Muscle of arm (tissue), 14 donors: ENCODE measurements around the gene TMPRSS2. TPM values are rescaled to one million over a fixed set of nuclear protein-coding genes. Genes with fewer than 3 reads are reported as not detected.

Experiments used
- DNase-seq: peaks from one replicate; pipeline ENCODE4 v3.0.0-alpha.2; 2013
- long read RNA-seq, 11 donors: transcript quantifications; one replicate each; lab custom pipeline, GENCODE V29; 2026
- polyA plus RNA-seq, 12 donors: library from polyadenylated mRNA; unstranded; fragments of 120-200 nt; gene quantifications; one replicate each; pipeline ENCODE4 v1.2.1, GENCODE V29; 2013; ENCODE audit not compliant: insufficient read length in 12 of 12

Gene TMPRSS2
- 10 to 100 TPM in 1 of 12 donors, 1 to 10 TPM in 1, under 1 TPM in 5, not detected in 5; 0.13 to 10.8 (median 0.57) TPM for polyA plus RNA-seq
- long read RNA-seq, donor 1, transcript TMPRSS2-209 (2 exons, 633 nt), result major isoform, 7 of 24 reads
- long read RNA-seq, donor 1, partial matches to known transcripts, result 12 of 24 reads
- long read RNA-seq, donor 1, other reads (novel, unspliced or antisense), result 0 of 24 reads
- long read RNA-seq, donor 2, result 0 reads
- long read RNA-seq, donor 3, result 0 reads
- long read RNA-seq, donor 4, result 0 reads
- long read RNA-seq, donor 5, result 0 reads
- long read RNA-seq, donor 6, result 0 reads
- long read RNA-seq, donor 7, result 0 reads
- long read RNA-seq, donor 8, result 0 reads
- long read RNA-seq, donor 9, result 0 reads
- long read RNA-seq, donor 10, result 0 reads
- long read RNA-seq, donor 11, result 0 reads

DNA sequence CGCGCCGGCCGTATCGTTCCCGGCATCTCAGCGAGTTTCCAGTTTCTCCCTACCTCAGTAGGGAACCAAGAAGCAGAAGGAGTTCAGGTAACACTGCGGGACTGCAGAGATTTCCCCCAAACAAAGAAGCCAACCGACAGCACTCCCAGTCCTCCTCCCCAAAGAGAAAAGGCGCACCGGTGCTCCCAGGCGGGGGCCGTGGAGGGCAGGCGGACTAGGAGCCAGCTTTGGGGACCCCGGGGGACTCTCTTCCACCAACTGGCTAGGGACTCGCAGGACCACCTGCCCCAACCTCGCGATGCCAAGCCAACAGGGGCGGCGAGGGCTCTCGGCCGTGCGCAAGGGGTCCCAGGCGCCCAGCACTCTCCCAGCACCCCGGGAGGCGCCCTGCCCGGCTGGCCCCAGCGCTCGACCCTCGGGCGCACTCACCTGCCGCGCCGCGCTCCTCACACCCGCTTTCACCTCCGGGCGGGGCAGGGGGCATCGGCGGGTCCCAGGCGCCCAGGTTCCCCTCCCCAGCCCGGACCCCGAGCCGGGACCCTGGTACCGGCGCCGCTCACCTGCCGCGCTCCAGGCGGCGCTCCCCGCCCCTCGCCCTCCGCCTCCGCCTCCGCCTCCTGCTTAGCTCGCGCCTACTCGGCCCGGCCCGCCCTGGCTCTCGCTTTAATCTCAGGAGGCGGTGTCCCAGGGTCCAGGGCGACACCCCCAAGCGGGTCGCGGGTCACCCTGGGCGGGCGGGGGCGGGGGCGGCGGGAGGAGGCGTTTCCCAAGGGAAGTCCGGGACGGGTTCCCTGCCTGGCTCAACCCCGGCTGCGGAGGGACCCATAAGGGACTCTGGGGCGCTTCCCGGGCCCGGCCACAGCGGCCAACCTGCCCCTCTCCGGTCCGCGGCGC, at the start of gene TMPRSS2:
Gene TMPRSS2 (minus strand): TSS at position 638 of the 894 bp plus-strand sequence. CDS start 10,025 bp downstream, outside the sequence.
- DNase-seq, result no peak

GRCh38 chr21:41555057-41555456, 47.1 kb upstream of the TMPRSS2 start:
- DNase-seq, result no peak

DNA sequence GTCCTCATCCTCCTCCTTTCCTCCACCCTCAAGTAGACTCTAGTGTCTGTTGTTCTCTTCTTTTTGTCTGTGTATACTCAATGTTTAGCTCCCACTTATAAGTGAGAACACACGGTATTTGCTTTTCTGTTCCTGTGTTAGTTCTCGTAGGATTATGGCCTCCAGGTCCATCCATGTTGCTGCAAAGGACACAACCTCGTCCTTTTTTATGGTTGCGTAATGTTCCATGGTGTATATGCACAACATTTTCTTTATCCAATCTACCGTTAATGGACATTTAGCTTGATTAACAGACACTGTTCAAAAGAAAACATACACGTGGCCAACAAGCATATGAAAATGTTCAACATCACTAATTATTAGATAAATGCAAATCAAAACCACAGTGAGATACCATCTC, 44.3 kb upstream of the TMPRSS2 start:
- DNase-seq, result no peak

DNA sequence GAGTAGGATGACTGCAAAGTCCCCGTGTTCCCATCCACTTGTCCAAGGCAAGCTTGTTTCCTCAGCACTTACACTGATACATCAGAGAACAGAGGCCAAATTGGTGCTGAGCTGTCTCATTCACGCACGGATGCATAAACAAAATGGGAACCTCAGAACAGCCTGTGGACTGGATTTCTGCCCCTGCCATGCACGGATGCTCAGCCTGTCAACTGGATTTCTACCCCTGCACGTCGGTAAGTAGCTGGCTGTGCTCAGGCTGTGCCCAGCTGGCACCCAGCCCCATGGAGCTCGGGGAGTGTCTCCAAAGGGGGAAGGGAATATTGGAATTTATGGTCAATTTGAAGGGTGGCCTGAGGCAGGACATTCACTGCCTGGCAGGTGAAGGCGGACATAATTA, 40.8 kb upstream of the TMPRSS2 start:
- no peak for DNase-seq

- no peak for DNase-seq
Observed at GRCh38 chr21:41547111-41547510, 39.2 kb upstream of the TMPRSS2 start.

GRCh38 chr21:41545500-41546359, 37.8 kb upstream of the TMPRSS2 start:
- no peak for DNase-seq

- DNase-seq, result no peak
Observed at GRCh38 chr21:41542727-41543126, 34.8 kb upstream of the TMPRSS2 start.

DNA sequence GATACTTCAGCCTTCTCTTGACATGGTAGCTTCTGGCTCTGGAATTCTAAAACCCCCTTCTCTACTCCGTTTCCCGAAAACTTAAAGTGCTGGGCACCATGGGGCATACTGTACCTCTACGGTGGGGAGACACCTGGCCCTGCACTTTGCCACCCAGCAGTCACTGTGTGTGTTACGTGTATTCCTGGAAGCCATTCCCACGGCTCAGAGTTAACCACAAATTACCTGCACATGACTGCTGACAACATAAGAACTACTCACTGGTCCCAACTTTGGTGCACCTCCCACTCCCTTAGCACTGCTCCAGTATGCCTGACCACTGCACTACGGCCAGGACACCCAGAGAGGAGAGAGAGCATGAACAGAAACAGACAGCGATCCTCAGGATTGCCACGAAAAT, 29.4 kb upstream of the TMPRSS2 start:
- no peak for DNase-seq

GRCh38 chr21:41536827-41537103, 28.8 kb upstream of the TMPRSS2 start:
- DNase-seq, result no peak

DNA sequence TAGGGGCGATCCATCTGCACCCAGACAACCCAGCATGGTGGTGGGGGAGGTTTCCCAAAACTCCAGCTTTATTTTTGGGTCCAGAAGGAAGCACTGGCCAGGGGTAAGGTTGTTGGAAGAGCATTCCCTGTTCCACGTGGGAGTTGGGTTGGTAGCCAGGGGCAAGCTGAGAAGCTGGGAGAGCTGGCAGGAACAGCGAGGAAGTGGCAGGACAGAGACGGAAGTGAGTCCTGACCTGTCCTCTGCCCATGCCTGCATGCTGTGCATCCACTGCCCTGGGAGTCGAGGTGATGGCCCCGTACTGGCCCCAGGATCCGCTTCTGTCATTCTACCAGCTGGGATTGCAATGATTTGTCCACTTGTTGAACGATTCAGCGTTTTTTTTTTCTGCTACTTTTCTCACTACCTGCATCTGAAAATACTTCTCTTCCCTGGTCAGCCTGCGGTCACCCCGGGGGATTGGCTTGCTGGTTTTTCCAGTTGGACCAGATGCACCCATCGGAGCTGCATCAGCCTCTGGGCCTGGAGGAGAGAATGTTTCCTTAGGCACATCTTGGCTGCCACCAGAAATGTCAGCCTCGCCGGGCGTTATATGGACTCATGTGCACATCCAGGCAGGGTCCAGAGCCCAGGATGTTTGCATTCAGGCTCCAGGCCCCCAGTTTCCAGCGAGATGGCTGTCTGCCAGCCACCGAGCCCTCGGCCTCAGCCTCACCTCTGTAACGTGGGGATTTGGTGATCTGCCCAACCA, 28.3 kb upstream of the TMPRSS2 start:
- no peak for DNase-seq

DNA sequence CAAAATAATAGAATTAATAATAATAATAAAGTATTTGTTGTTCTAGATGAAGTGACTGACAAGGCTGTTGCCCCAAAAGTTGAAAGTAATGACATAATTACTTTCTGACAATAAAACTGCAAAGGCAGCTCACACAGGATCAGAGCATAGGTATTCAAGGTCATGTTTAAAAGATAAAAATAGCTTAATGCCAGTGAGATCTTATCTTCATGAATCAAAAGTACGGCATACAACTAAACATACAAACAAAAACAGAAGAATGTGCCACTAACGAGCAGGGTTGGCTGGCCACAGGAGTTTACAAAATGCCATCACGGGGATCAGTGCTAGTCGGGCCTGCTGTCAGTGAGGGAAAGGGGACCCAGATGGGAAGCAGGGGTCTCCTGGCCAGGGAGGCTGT, 22.4 kb upstream of the TMPRSS2 start:
- no peak for DNase-seq

GRCh38 chr21:41529769-41530168, 21.8 kb upstream of the TMPRSS2 start:
- DNase-seq, result no peak

DNA sequence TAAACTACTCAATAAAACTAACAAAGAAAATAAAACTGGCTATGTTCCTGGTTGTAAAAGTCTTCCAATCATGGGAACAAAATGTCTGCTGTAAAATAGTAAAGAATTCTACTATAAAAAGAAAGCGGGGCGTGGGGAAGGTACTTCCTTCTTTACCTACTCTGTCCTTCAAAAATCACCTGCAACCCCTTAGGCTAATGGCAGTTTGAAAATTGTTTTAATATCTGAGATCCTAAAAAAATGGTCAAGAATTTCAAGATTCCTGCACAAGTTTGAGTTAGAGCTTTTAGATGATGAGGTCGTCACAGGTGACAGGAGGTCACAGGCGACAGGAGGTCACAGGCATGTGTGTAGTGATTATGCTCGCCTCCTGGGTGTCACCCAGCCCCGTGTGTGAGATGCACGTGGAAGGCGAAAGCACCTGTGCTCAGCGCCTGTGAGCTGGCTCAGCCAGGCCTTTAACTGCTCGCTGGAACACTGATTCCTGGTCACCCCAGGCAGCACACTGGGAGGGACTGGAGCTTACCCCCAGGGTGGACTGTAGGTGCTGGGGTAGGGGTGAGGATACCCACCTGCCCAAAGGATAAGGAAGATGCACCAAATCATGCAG, 18.6 kb upstream of the TMPRSS2 start:
- DNase-seq, result no peak

DNA sequence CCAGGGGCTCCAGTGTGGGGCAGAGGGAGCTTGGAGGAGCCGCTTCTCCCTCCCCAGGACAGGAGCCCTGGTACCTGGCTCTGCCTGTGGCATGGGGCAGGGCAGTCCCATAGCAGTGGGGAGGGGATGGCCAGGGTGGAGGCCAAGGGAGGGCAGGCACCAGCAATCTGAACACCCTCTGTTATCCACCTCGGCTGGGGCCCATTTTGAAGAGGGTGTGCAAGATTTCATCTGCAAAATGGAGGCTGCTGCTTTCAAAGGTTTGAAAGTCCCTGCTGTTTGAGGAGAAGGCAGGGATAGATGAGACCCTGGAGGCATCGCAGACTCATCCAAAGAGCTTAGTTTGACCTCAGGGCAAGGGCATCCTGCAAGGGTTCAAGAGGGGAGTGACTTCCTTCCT, 15.2 kb upstream of the TMPRSS2 start:
- no peak for DNase-seq

GRCh38 chr21:41521489-41522027, 13.6 kb upstream of the TMPRSS2 start:
- no peak for DNase-seq

DNA sequence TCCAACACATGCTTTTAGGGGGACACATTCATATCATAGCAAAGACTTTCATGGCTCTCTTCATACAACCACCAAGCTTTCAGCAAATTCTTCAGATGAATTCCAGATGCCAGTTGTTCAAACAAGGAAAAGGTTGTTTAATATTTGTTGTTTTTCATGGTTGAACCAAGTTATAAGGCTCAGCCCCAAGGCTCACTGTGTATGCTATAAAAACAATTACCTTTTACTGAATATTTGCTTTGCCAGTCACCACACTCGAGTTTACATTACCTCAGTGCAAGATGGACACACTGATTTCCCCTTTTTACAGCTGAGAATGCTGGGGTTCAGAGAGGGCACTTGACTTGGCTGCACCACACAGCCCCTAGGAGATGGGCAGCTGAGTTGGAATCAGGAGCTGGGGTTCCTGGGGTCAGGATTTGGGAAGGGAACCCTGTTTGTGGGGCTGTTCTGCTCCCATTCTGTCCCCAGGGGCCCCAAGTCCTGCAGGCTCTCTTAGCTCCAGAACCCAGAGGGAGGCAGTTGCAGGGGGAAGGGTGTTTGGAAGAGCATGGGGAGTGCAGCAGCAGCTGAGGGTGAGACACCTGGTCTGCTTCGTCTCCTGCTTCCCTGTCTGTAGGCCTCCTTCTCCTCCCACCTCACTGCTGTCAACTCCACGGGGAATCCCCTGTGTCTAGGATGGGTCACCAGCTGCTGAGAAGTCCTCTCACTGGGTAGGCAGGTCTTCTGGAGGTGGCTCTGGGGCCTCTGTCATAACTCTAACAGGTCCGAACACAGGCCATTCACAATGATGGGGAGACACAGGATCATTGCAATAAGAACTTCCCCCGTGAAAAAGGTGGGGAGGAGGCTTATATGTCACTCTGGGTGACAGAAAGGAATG, 12.8 kb upstream of the TMPRSS2 start:
- no peak for DNase-seq

DNA sequence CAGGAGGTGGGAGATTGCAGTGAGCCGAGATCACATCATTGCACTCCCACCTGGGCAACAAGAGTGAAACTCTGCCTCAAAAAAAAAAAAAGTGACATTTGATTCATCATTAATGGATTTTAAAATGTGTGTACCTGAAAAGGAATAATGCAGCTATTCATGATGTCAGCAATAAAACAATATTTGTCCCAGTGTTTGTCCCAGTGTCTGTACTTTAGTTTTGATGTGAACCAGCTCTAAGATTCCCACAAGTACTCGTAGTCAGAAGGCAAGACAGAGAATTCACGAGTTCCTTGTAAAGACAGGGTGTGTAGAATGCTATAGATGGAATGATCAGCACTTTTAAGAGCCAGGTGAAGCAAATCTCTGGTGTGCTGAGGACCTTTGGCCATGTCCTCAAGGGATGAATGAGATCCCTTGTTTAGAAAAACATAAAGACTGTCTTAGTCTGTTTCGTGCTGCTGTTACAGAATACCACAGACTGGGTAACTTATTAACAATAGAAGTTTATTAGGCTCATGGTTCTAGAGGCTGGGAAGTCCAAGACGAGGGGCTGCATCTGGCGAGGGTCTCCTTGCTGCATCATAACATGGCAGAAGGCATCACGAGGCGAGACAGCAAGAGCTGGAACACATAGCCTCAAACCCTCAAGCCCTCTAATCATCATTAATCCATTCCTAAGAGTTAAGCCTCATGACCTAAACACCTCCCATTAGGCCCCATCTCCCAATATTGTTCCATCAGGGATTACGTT, 12.0 kb upstream of the TMPRSS2 start:
- DNase-seq, result no peak

DNA sequence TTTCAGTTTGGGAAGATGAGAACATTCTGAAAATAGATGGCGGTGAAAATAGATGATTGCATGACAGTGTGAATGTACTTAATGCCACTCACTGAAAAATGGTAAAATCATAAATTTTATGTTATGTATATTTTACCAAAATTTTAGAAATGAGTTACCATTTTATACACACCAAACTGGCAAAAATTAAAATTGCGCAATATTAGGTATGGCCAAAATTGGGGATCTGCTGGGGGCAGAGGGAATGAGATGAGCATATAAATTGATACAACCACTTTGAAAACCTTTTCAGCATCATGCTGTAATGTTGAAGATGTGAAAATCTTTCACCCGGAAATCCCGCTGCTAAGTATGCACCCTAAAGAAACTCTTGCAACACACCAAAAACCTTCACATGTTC, 10.8 kb upstream of the TMPRSS2 start:
- DNase-seq, result no peak

- no peak for DNase-seq
Observed at GRCh38 chr21:41511858-41512257, 3.9 kb upstream of the TMPRSS2 start.
